GM12873 (cell line): Measurements from ENCODE around the gene ZSCAN31.
A peak's percentile ranks its signal among the peaks of the same experiment; 100 is the strongest.

ENCODE experiments used
- CTCF ChIP-seq: IDR thresholded peaks from 2 replicates; pipeline ENCODE4 v1.5.1; 2012; ENCODE audit warnings: low read depth, mild to moderate bottlenecking, moderate library complexity, low read length, control low read depth; ENCODE audit not compliant: insufficient read depth; ENCODE audit errors: missing control alignments

Gene ZSCAN31

GRCh38 chr6:28356666-28357020 lies 20.7 kb upstream of the ZSCAN31 start:
- TF ChIP-seq CTCF: no peak

GRCh38 chr6:28355743-28356665 lies 20.1 kb upstream of the ZSCAN31 start:
- peak; percentile 76 for TF ChIP-seq CTCF

- no peak for TF ChIP-seq CTCF
These were observed 19.0 kb upstream of the ZSCAN31 start for GRCh38 chr6:28354688-28355554.

- no peak for TF ChIP-seq CTCF
These were observed 18.2 kb upstream of the ZSCAN31 start for GRCh38 chr6:28353981-28354676.

- TF ChIP-seq CTCF: no peak
These were observed 17.4 kb upstream of the ZSCAN31 start for GRCh38 chr6:28353356-28353755.

GRCh38 chr6:28351493-28351925 lies 15.6 kb upstream of the ZSCAN31 start:
- TF ChIP-seq CTCF: no peak
